Heart left ventricle (tissue), 16 donors: ENCODE measurements around the gene NPHP4. TPM values are rescaled to one million over a fixed set of nuclear protein-coding genes. Genes with fewer than 3 reads are reported as not detected.

Experiments used
- ATAC-seq, 4 donors: fragments of 200-7000 bp; cut with Tn5 transposase; one replicate each; pipeline ENCODE4 v1.9.1; 2020 to 2022; ENCODE audit warnings: moderate library complexity in 4 of 4, mild to moderate bottlenecking in 3 of 4, moderate number of reproducible peaks in 1 of 4
- DNase-seq, 5 donors: peaks; one replicate each; pipeline ENCODE4 v3.0.0-alpha.2; 2020
- H3K27ac ChIP-seq, 12 donors: fragments of 200-600 bp; sonication (generic) in 4 of 12; one replicate each; pipeline versions ENCODE4 v1.5.0 to v1.8.0; 2016 to 2022; ENCODE audit warnings: mild to moderate bottlenecking in 2 of 12
- H3K27me3 ChIP-seq, 9 donors: fragments of 200-600 bp; sonication (generic) in 2 of 9; one replicate each; pipeline versions ENCODE4 v1.5.1 to v1.8.0; 2016 to 2022; ENCODE audit warnings: mild to moderate bottlenecking in 3 of 9
- H3K36me3 ChIP-seq, 9 donors: fragments of 200-600 bp; sonication (generic) in 2 of 9; one replicate each; pipeline versions ENCODE4 v1.5.0 to v1.8.0; 2018 to 2022; ENCODE audit warnings: mild to moderate bottlenecking in 2 of 9
- H3K4me1 ChIP-seq, 12 donors: fragments of 200-600 bp; sonication (generic) in 4 of 12; one replicate each; pipeline versions ENCODE4 v1.5.0 to v1.8.0; 2016 to 2022; ENCODE audit warnings: mild to moderate bottlenecking in 3 of 12
- H3K4me3 ChIP-seq, 12 donors: fragments of 200-600 bp; sonication (generic) in 4 of 12; one replicate each; pipeline versions ENCODE4 v1.5.0 to v1.8.0; 2017 to 2022; ENCODE audit warnings: mild to moderate bottlenecking in 9 of 12, moderate library complexity in 4 of 12
- H3K9me3 ChIP-seq, 12 donors: fragments of 200-600 bp; sonication (generic) in 4 of 12; one replicate each; pipeline versions ENCODE4 v1.5.0 to v1.8.0; 2016 to 2022; ENCODE audit warnings: mild to moderate bottlenecking in 1 of 12
- POLR2A ChIP-seq, 2 donors: fragments of 450-650 bp; IDR thresholded peaks; one replicate each; pipeline ENCODE4 v1.6.1; 2017; ENCODE audit warnings: antibody characterized with exemption in 2 of 2, mild to moderate bottlenecking in 2 of 2, moderate library complexity in 2 of 2
- WGBS, 4 donors: extraction: QIAGEN DNeasy Blood & Tissue Kit in 2 of 4; methylation state at CpG; one replicate each; pipeline versions ENCODE4 v1.1.5 to v1.1.7; 2013 to 2018; 5-methylcytosine and 5-hydroxymethylcytosine counted together
- intact Hi-C, 10 donors: fragments of 100-400 bp; cut with DNase I; formaldehyde crosslinking; loops; one replicate each; pipeline versions ENCODE4 v1.11.1 to v1.14.2; 2022
- polyA plus RNA-seq, 2 donors: library from polyadenylated mRNA; stranded (reverse); fragments of 200-250 nt; gene quantifications; one replicate each; pipeline ENCODE4 v1.2.3, GENCODE V29; 2013
- total RNA-seq, 9 donors: library from RNA; depleted of rRNA in 2 of 9; stranded (reverse); fragments of >200 nt in 2 of 9; fragmentation: NEBNext Ultra II Directional in 3 of 9; extraction: Animal tissue kit (Norgen Biotek cat#: 25700) in 3 of 9; gene quantifications; one replicate each; pipeline versions ENCODE4 v1.1.0 to v1.2.4, GENCODE V29; 2016 to 2023
- TF ChIP-seq, protein P1 (sequence below), 12 donors: fragments of 200-600 bp; sonication (generic) in 4 of 12; IDR thresholded peaks; one replicate each; pipeline versions ENCODE4 v1.5.0 to v1.8.0; 2018 to 2022; ENCODE audit warnings: antibody characterized with exemption in 12 of 12, mild to moderate bottlenecking in 5 of 12
- donor health status: ischemic (EF 13 %, LVEDD 7.1; RV severe dilation, severe dysfunction).
- donor health status: healthy with polysubstance abuse.
- donor health status: DM: no; HTN: yes; CAD: no.
- donor health status: DM: no; HTN: no; CAD: no.
- donor health status: ischemic (EF 25% LVEDD 6.9; RV normal size, moderate dysfunction).
- donor health status: ischemic (EF 25% LVEDD 5.7; RV mildly dilated, moderate dysfunction).
- donor health status: healthy.
- donor health status: DM: yes; HTN: yes; CAD: no.
- donor health status: ischemic (EF 35%, LVEDD 5.7; RV mildly dilated, moderate dysfunction).
- donor health status: nonischemic (EF 11% LVEDD 7.7; RV severe dilation, severe dysfunction).
- donor health status: DM: yes; HTN: yes; CAD: no.
- donor health status: PGD.
- donor health status: ischemic (EF 29% LVEDD 5.4; RV normal size, mild dysfunction).
- donor health status: nonischemic (EF 23%, LVEDD 6.1; RV moderate dilation, normal function).

The NPHP4 gene
- total and polyA plus RNA-seq, 11 donors, result 2.1 to 6.3 (median 3.1) TPM

DNA sequence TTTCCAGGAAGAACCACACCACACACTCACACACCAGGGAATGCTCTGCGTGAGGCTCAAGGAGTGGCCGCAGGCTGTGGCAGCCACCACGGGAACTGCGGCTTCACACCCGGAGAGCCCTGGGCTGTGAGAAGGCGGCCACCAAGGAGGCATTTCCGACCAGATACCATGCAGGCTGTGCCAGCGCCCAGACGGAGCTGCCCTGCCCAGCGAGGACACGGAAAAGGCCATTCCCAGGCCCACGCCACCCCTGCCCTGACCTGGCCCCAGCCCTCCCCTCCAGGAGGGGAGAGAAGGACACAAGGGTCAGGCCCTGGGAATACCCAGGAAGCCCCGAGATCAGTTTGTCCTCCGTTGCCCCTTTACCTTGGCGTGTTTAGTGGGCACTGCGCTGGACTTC is 119.3 kb downstream of the NPHP4 start:
- H3K4me1 ChIP-seq, result no peaks in the 10 kb centered on the region
- H3K9me3 ChIP-seq, result no peaks in the 10 kb centered on the region
- no peak for DNase-seq
- no peak for ATAC-seq
- WGBS, 4 donors, result 94 to 96% (median 95%) methylated on average over 9 to 16 of the region's 16 CpGs
- H3K27me3 ChIP-seq, result no peaks in the 10 kb centered on the region
- intact Hi-C loops, result no loop called here
- no peak overlapping the region for H3K27ac ChIP-seq
- TF ChIP-seq POLR2A (IDR thresholded peaks at IDR 0.05), result no peak
- TF ChIP-seq, protein P1, sequence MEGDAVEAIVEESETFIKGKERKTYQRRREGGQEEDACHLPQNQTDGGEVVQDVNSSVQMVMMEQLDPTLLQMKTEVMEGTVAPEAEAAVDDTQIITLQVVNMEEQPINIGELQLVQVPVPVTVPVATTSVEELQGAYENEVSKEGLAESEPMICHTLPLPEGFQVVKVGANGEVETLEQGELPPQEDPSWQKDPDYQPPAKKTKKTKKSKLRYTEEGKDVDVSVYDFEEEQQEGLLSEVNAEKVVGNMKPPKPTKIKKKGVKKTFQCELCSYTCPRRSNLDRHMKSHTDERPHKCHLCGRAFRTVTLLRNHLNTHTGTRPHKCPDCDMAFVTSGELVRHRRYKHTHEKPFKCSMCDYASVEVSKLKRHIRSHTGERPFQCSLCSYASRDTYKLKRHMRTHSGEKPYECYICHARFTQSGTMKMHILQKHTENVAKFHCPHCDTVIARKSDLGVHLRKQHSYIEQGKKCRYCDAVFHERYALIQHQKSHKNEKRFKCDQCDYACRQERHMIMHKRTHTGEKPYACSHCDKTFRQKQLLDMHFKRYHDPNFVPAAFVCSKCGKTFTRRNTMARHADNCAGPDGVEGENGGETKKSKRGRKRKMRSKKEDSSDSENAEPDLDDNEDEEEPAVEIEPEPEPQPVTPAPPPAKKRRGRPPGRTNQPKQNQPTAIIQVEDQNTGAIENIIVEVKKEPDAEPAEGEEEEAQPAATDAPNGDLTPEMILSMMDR (IDR thresholded peaks at IDR 0.05), result no peak
- peaks cover 0 to 68% (median 25%) of the 10 kb centered on the region in 9 donors for H3K36me3 ChIP-seq
- no peak overlapping the region for H3K4me3 ChIP-seq

- Histone ChIP-seq H3K27me3 (no peaks in the 10 kb centered on the region), H3K4me3 (no peak overlapping the region), H3K36me3 (peaks cover 0 to 45% (median 13%) of the 10 kb centered on the region in 9 donors), H3K27ac (no peak overlapping the region), H3K4me1 (no peaks in the 10 kb centered on the region), H3K9me3 (no peaks in the 10 kb centered on the region)
- no peak for ATAC-seq
- intact Hi-C loops, result no loop called here
- TF ChIP-seq, protein P1 (IDR thresholded peaks at IDR 0.05), result no peak
- no peak for TF ChIP-seq POLR2A (IDR thresholded peaks at IDR 0.05)
- 86 to 98% (median 97%) methylated on average over 6 of the region's 6 CpGs for WGBS, 4 donors
- DNase-seq, result no peak
Measured at GRCh38 chr1:5868931-5869500, 123.2 kb downstream of the NPHP4 start.

GRCh38 chr1:5865774-5866173 is 126.5 kb downstream of the NPHP4 start:
- peaks cover 0 to 46% (median 11%) of the 10 kb centered on the region in 9 donors for H3K36me3 ChIP-seq
- H3K27ac ChIP-seq, result no peak overlapping the region
- no peaks in the 10 kb centered on the region for H3K27me3 ChIP-seq
- no peaks in the 10 kb centered on the region for H3K9me3 ChIP-seq
- no peak overlapping the region for H3K4me3 ChIP-seq
- no peaks in the 10 kb centered on the region for H3K4me1 ChIP-seq
- DNase-seq (no peak), ATAC-seq (no peak)
- WGBS, 4 donors, result 87 to 92% (median 89%) methylated on average over 4 to 7 of the region's 7 CpGs
- intact Hi-C loops, result no loop called here
- TF ChIP-seq, protein P1 (IDR thresholded peaks at IDR 0.05), result no peak
- TF ChIP-seq POLR2A (IDR thresholded peaks at IDR 0.05), result no peak

- Histone ChIP-seq H3K4me1 (no peaks in the 10 kb centered on the region), H3K27me3 (no peaks in the 10 kb centered on the region), H3K4me3 (no peak overlapping the region), H3K27ac (no peak overlapping the region), H3K9me3 (no peaks in the 10 kb centered on the region), H3K36me3 (peaks cover 0 to 49% (median 11%) of the 10 kb centered on the region in 9 donors)
- WGBS, 4 donors, result 88 to 95% (median 92%) methylated on average over 15 to 16 of the region's 16 CpGs
- DNase-seq, result no peak
- ATAC-seq, result no peak
- intact Hi-C loops, result no loop called here
- TF ChIP-seq POLR2A (IDR thresholded peaks at IDR 0.05), result no peak
- TF ChIP-seq, protein P1 (IDR thresholded peaks at IDR 0.05), result no peak
Measured at GRCh38 chr1:5865056-5865455, 127.2 kb downstream of the NPHP4 start.
